GM12891 (cell line): ENCODE results near the gene SORCS1.

ENCODE experiments used
- DNase-seq: peaks from one replicate; pipeline ENCODE4 v3.0.0; 2011; ENCODE audit warnings: low spot score; ENCODE audit not compliant: insufficient read length
- FAIRE-seq: peaks from 2 replicates; lab custom pipeline; 2011; peaks lifted over from hg19 to GRCh38; lab: Jason Lieb, UNC
- PAX5 ChIP-seq: IDR thresholded peaks from 2 replicates; pipeline ENCODE4 v1.6.1; 2011; ENCODE audit warnings: low read length, moderate library complexity, mild to moderate bottlenecking; ENCODE audit not compliant: insufficient read depth, severe bottlenecking
- POLR2A ChIP-seq: IDR thresholded peaks from 2 replicates; pipeline ENCODE4 v1.6.1; 2011; ENCODE audit warnings: low read depth, low read length, control low read depth
- POLR2AphosphoS5 ChIP-seq: IDR thresholded peaks from 2 replicates; pipeline ENCODE4 v1.6.1; 2011; ENCODE audit warnings: low read depth, low read length, control low read depth
- POU2F2 ChIP-seq: IDR thresholded peaks from 2 replicates; pipeline ENCODE4 v1.6.1; 2011; ENCODE audit warnings: low read depth, mild to moderate bottlenecking, control low read depth, low read length, moderate library complexity
- SPI1 ChIP-seq: IDR thresholded peaks from 2 replicates; pipeline ENCODE4 v1.6.1; 2011; ENCODE audit warnings: low read depth, low read length, control low read depth
- TAF1 ChIP-seq: IDR thresholded peaks from 2 replicates; pipeline ENCODE4 v1.6.1; 2011; ENCODE audit warnings: low read depth, low read length, control low read depth

Gene SORCS1

DNA sequence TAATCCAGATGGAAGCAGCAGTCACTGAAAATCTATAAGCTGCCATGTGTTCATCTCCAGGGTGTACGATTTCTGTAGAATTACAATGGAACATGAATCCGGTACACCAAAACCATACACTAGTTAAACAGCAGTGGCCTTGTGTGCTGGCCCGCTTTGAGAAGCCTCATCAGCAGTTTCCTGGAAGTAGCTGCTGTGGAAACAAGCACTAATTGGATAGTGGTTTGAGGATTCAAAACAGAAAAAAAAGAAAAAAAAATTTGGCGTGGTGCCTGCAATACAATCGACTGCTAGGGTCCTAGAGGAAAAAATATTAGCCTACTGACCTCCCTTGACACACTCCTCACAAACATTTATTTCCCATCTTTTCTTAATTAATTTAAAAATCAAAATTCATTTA, 545.9 kb downstream of the SORCS1 start:
- no peak for DNase-seq
- TF ChIP-seq POU2F2 = no peak
- no peak for TF ChIP-seq PAX5
- TF ChIP-seq TAF1 = no peak
- no peak for TF ChIP-seq POLR2AphosphoS5
- TF ChIP-seq SPI1 = no peak
- no peak for TF ChIP-seq POLR2A
- FAIRE-seq = no peak

DNA sequence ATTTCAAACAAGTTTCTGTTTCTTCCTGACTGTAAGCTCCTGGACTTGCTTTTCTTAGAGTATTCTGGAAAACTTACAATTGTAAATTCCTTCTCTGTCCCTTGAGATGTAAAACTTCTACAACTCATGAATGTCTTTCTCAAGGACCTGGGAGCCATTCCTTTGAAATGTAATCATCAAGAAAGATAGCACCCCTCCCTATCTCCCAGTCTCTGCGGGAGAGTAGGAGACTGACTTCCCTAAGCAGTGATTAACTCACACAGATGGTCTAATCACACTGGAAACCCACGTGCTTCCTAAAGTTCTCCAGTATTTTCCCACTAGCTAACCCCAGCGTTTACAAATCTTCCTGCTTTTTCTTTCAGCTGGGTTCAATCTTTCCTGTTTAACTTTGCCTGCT, 549.4 kb downstream of the SORCS1 start:
- no peak for FAIRE-seq
- TF ChIP-seq PAX5 (no peak), POLR2AphosphoS5 (no peak), POU2F2 (no peak), POLR2A (no peak), SPI1 (no peak), TAF1 (no peak)
- DNase-seq = no peak

DNA sequence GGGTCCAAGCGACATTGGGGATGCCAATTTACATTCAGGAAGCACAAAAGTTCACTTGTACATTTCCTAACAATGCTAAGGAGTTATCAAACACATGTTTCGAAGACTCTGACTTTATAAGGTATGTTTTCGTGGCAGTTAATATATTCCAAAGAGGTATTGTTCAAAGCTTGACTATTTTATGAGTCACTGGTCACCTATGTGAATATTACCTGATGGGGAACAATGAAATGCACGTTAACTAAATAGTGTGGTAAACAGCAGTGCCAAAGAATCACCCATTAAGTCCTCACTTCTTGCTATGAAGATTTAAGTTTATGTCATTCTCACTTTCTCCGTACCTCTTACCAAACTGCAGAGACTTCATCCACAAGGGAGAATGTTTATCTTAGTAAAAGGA, 550.2 kb downstream of the SORCS1 start:
- TF ChIP-seq SPI1 (no peak), POU2F2 (no peak), PAX5 (no peak), POLR2A (no peak)
- no peak for FAIRE-seq
- no peak for DNase-seq

DNA sequence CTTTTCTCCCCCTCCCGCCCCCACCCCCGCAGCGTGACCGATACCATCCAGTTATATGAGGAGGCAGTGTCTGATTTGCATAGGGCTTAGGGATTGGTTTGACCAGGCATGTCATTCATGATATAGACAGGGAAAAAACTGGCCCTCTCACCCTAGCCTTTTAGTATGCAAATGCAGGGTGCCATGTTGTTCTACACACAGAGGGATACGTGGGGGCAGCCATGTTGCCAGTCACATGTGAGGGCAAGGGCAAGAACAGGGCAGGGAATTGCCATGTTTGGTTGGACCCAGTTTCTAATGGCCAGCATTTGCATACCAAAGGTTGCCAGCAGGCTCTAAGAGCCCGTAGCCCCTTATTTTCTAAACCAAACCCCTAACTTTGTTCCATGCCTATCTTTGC, 552.1 kb downstream of the SORCS1 start:
- TF ChIP-seq PAX5 = no peak
- no peak for TF ChIP-seq POLR2A
- TF ChIP-seq POLR2AphosphoS5 = no peak
- no peak for TF ChIP-seq POU2F2
- TF ChIP-seq SPI1 = no peak
- no peak for TF ChIP-seq TAF1
- FAIRE-seq (no peak), DNase-seq (no peak)

DNA sequence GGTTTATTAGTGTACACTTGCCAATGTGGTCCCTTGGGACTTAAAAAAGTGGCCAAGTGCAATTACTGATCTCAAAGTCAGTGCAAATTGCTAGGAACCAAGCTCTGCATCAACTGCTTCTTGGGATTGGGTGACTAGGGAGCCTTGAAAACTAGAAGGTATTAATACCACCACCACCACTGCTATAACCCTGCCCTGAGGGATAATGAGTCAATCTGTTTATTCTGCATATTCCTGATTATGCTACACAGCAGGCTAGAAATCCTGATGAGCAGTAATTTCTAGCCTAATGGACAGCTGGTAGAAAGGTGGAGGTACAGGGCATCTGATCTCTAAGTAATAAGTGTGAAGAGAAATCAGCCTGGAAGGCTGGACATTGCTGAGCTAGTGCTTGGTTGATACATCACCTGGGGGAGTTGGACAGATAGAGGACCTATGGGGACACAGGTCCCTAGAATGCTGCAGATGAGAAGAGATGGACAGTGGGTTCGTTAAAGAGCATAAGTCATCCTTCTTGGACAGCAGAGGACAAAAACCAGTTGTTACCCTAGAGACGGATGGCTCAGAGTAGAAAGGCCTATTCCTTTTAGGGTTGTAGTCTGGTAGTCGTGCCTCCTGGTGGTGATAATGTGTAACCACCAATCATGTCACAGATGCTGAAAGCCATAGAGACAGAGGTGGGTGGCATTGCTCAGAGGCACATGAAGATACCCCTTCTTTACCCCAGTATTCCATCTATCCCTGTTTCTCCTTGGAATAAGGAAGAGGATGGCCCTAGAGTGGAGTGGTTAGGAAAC, 554.8 kb downstream of the SORCS1 start:
- peak; percentile 8 for DNase-seq
- no peak for FAIRE-seq

DNA sequence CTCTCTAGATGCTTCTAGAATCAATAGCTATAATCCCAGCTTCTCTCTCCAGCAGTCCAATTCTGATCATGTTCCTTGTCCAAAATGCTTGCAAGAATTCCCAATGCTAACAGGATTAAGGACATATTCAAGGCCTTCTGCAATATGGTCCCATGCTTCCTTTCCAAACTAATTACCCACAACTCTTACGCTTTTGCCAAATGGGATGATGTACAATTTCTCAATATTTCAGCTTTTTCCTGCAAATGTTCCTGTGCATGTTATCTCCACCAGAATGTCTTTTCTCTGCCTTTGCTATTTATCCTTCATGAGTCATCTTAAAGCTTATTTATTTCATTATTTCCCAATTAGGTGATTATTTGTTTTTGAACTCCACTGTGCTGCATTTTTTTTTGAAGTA, 556.4 kb downstream of the SORCS1 start:
- TF ChIP-seq PAX5 (no peak), POU2F2 (no peak)
- FAIRE-seq (no peak), DNase-seq (no peak)

More for the DNA sequence above, 554.8 kb downstream of the SORCS1 start:
- no peak for TF ChIP-seq PAX5

DNA sequence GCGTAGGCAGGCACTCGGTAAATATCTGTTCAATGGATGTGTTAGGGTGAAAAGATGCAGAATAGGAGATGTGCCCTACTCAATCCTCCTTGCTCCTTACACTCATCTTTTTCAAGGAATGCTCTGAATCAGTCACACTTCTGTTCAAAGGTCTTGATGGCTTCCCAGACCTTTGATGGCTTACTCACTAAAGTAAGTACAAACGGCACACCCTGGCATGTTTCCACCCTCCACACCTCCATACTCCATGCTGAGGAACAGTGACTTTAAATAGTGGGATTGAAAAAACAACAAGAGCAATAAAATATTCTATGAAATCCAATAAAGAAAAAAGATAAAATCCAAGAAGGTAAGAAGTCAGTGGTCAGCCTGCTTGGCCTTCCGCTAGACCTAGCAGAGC, 569.2 kb downstream of the SORCS1 start:
- no peak for DNase-seq
- no peak for FAIRE-seq
- TF ChIP-seq PAX5 = no peak
- TF ChIP-seq POLR2A = no peak
- no peak for TF ChIP-seq TAF1
- TF ChIP-seq POU2F2 = no peak
- TF ChIP-seq POLR2AphosphoS5 = no peak
- TF ChIP-seq SPI1 = no peak

DNA sequence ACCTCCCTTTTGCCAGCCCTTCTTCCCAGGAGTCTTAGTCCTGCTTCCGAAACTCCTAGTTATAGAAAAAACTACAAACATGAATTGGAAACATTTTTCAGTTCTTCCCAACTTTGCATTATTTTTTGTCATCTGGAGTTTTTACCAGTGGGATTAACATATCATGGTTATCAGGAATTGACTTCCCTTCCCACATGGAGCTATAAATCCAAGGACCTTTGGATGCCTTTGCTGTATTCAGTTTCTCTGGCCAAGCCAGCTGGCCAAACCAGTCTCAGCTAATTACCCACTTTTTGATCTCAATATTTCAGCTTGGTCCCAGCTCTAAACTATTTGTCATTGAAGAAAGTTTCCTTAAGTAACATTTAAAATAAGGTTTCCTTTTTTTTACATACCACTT, 570.6 kb downstream of the SORCS1 start:
- TF ChIP-seq POLR2A = no peak
- TF ChIP-seq TAF1 = no peak
- no peak for TF ChIP-seq POLR2AphosphoS5
- no peak for TF ChIP-seq SPI1
- TF ChIP-seq POU2F2 = no peak
- no peak for TF ChIP-seq PAX5
- DNase-seq = no peak
- FAIRE-seq = no peak

DNA sequence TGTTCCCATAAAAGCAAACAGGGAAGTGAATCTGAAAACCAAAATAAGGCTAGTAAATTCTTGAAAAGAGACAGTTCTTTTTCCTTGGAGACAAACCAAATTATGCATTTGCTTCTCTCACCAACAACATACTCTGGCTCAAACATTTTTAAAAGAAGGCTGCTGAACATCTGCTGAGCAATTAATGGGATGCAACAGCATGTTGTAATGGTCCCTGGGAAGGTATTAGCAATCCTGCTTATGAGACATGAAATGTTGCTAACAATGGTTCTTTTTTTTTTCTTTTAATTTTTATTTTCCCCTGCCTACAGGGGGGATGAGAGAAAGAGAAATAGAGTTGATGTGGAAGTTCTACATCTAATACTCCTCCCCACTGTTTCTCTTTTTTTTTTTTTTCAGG, 572.1 kb downstream of the SORCS1 start:
- no peak for TF ChIP-seq POLR2AphosphoS5
- DNase-seq (no peak), FAIRE-seq (no peak)

DNA sequence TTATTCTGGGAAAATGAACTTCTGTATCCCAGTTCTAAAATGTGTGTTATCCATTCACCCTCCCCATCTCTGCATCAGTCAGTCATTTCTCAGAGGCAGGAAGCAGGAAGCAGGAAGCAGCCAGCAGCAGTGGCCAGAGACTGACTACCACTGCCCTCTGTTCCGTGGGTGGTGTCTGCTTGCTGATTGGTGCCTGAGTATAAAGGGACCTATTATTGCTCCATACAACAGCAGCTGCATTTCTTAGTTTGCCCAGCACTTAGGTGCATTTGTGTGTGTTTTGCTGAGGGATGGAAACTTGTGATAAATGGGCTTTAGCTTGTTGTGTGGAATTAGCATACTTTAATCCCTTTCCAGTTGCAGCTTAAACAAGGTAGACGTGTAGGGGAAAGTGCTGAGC, 582.2 kb downstream of the SORCS1 start:
- no peak for DNase-seq
- TF ChIP-seq SPI1 = no peak
- no peak for TF ChIP-seq TAF1
- TF ChIP-seq PAX5 = no peak
- TF ChIP-seq POU2F2 = no peak
- no peak for TF ChIP-seq POLR2A
- no peak for TF ChIP-seq POLR2AphosphoS5
- FAIRE-seq = no peak

DNA sequence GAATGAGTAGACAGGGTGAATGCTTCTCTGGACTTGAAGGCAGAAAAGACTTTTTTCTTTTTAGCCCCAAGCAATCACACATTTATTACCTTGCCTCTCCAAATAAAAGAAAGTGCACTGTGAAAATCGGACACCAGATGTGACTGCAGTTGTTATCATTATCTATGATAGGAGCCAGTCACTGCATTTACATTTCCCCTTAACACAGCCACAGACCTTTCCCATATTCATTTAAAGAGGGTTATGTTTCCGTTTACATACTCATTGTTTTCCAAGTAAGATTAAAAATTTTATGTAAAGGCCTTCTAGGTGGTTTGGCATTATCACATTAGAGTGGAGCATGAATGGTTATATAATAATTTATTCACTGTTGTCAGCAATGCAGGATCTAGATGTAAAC, 586.8 kb downstream of the SORCS1 start:
- DNase-seq = no peak
- TF ChIP-seq PAX5 = no peak
- no peak for TF ChIP-seq SPI1
- no peak for TF ChIP-seq POLR2A
- TF ChIP-seq POLR2AphosphoS5 = no peak
- TF ChIP-seq POU2F2 = no peak
- TF ChIP-seq TAF1 = no peak
- no peak for FAIRE-seq
